Measurements from ENCODE around the gene CFAP299.

Gene CFAP299

GRCh38 chr4:80925293-80925692 lies 589.8 kb downstream of the CFAP299 start:
- Histone ChIP-seq H3K27ac (no peak overlapping the region), H3K27me3 (replicated peaks) (no peaks in the 10 kb centered on the region), H3K36me3 (replicated peaks) (no peaks in the 10 kb centered on the region), H3K4me3 (ENCODE audit: low read depth, low read length) (no peak overlapping the region)
- DNase-seq, result no peak
- TF ChIP-seq CTCF (IDR thresholded peaks at IDR 0.05; ENCODE audit: low read depth, low read length, missing control alignments), result no peak
- in situ Hi-C loops (cut with HindIII; ENCODE audit: low pct_ligation_motif_present, low sequenced_read_pairs), result no loop called here

- in situ Hi-C loops (cut with HindIII; ENCODE audit: low pct_ligation_motif_present, low sequenced_read_pairs), result no loop called here
- no peaks in the 10 kb centered on the region for H3K27me3 ChIP-seq (replicated peaks)
- no peak overlapping the region for H3K4me3 ChIP-seq (ENCODE audit: low read depth, low read length)
- no peak overlapping the region for H3K27ac ChIP-seq
- H3K36me3 ChIP-seq (replicated peaks), result no peaks in the 10 kb centered on the region
- DNase-seq, result no peak
- TF ChIP-seq CTCF (IDR thresholded peaks at IDR 0.05; ENCODE audit: low read depth, low read length, missing control alignments), result no peak
These were observed 590.9 kb downstream of the CFAP299 start for GRCh38 chr4:80926446-80926845.

- in situ Hi-C loops (cut with HindIII; ENCODE audit: low pct_ligation_motif_present, low sequenced_read_pairs), result no loop called here
- H3K4me3 ChIP-seq (ENCODE audit: low read depth, low read length), result no peak overlapping the region
- H3K36me3 ChIP-seq (replicated peaks), result no peaks in the 10 kb centered on the region
- no peaks in the 10 kb centered on the region for H3K27me3 ChIP-seq (replicated peaks)
- DNase-seq, result no peak
- no peak overlapping the region for H3K27ac ChIP-seq
- TF ChIP-seq CTCF (IDR thresholded peaks at IDR 0.05; ENCODE audit: low read depth, low read length, missing control alignments), result no peak
These were observed 591.4 kb downstream of the CFAP299 start for GRCh38 chr4:80926891-80927290.

- in situ Hi-C loops (cut with HindIII; ENCODE audit: low pct_ligation_motif_present, low sequenced_read_pairs), result no loop called here
- Histone ChIP-seq H3K27ac (no peak overlapping the region), H3K4me3 (ENCODE audit: low read depth, low read length) (no peak overlapping the region), H3K27me3 (replicated peaks) (no peaks in the 10 kb centered on the region), H3K36me3 (replicated peaks) (no peaks in the 10 kb centered on the region)
- no peak for TF ChIP-seq CTCF (IDR thresholded peaks at IDR 0.05; ENCODE audit: low read depth, low read length, missing control alignments)
- no peak for DNase-seq
These were observed 591.9 kb downstream of the CFAP299 start for GRCh38 chr4:80927420-80927819.

- in situ Hi-C loops (cut with HindIII; ENCODE audit: low pct_ligation_motif_present, low sequenced_read_pairs), result no loop called here
- no peak overlapping the region for H3K4me3 ChIP-seq (ENCODE audit: low read depth, low read length)
These were observed 596.1 kb downstream of the CFAP299 start for GRCh38 chr4:80931631-80932081.

More at GRCh38 chr4:80931631-80932081, 596.1 kb downstream of the CFAP299 start:
- no peaks in the 10 kb centered on the region for H3K36me3 ChIP-seq (replicated peaks)
- no peaks in the 10 kb centered on the region for H3K27me3 ChIP-seq (replicated peaks)
- H3K27ac ChIP-seq, result no peak overlapping the region
- no peak for DNase-seq
- TF ChIP-seq CTCF (IDR thresholded peaks at IDR 0.05; ENCODE audit: low read depth, low read length, missing control alignments), result no peak

Measured in brain microvascular endothelial cell (primary cell).